ENCODE data around the gene CTAGE6. TPM values are rescaled to one million over a fixed set of nuclear protein-coding genes. Genes with fewer than 3 reads are reported as not detected.
"Not testable (repeated sequence)": the region's sequence is repeated elsewhere in the genome, so short reads cannot be mapped to it uniquely, and the experiment has no call there.

Gene CTAGE6
- total and polyA plus RNA-seq, 12 donors: 0.07 to 3.6 (median 0.45) TPM; not detected in 2

GRCh38 chr7:143733876-143734275 is 23.6 kb downstream of the CTAGE6 start:
- no peak for DNase-seq
- TF ChIP-seq CTCF (IDR thresholded peaks at IDR 0.05) (no peak), POLR2A (IDR thresholded peaks at IDR 0.05) (no peak)
- Histone ChIP-seq H3K27me3 (no peaks in the 10 kb centered on the region), H3K4me1 (replicated peaks in 1 of 2) (no peaks in the 10 kb centered on the region), H3K36me3 (replicated peaks in 1 of 2) (no peaks in the 10 kb centered on the region), H3K9me3 (replicated peaks in 1 of 3) (no peaks in the 10 kb centered on the region), H3K4me3 (no peak overlapping the region), H3K27ac (no peak overlapping the region)
- WGBS, 4 donors: 86 to 92% (median 89%) methylated on average over 5 of the region's 5 CpGs
- intact Hi-C loops (cut with DNase I): loop anchor here in 1 of 2 donors (5.0 kb wide), 1 partner anchor 288 kb away; no protein-coding TSS in a partner anchor

- H3K4me1 ChIP-seq (replicated peaks in 1 of 2): no peaks in the 10 kb centered on the region
- H3K27me3 ChIP-seq: no peaks in the 10 kb centered on the region
- no peak overlapping the region for H3K4me3 ChIP-seq
- 91 to 98% (median 93%) methylated on average over 2 to 3 of the region's 3 CpGs for WGBS, 4 donors
- no peaks in the 10 kb centered on the region for H3K9me3 ChIP-seq (replicated peaks in 1 of 3)
- no peak for DNase-seq
- H3K36me3 ChIP-seq (replicated peaks in 1 of 2): no peaks in the 10 kb centered on the region
- no peak for TF ChIP-seq POLR2A (IDR thresholded peaks at IDR 0.05)
- no peak for TF ChIP-seq CTCF (IDR thresholded peaks at IDR 0.05)
- H3K27ac ChIP-seq: no peak overlapping the region
- intact Hi-C loops (cut with DNase I): no loop called here
Observed at GRCh38 chr7:143728333-143728862, 29.1 kb downstream of the CTAGE6 start.

GRCh38 chr7:143727561-143727960 is 29.9 kb downstream of the CTAGE6 start:
- H3K4me3 ChIP-seq; H3K4me1 ChIP-seq (replicated peaks in 1 of 2); H3K9me3 ChIP-seq (replicated peaks in 1 of 3); H3K27me3 ChIP-seq; intact Hi-C loops (cut with DNase I); H3K36me3 ChIP-seq (replicated peaks in 1 of 2); DNase-seq; H3K27ac ChIP-seq: not testable (repeated sequence)
- WGBS, 4 donors: no CpG with 5 or more reads among the region's 7 CpGs

- DNase-seq; H3K27me3 ChIP-seq; H3K27ac ChIP-seq; H3K9me3 ChIP-seq (replicated peaks in 1 of 3); H3K4me3 ChIP-seq; H3K4me1 ChIP-seq (replicated peaks in 1 of 2); H3K36me3 ChIP-seq (replicated peaks in 1 of 2); intact Hi-C loops (cut with DNase I): not testable (repeated sequence)
- no CpG with 5 or more reads among the region's 6 CpGs for WGBS, 4 donors
Observed at GRCh38 chr7:143726143-143726542, 31.4 kb downstream of the CTAGE6 start.

GRCh38 chr7:143720335-143720734 is 37.2 kb downstream of the CTAGE6 start:
- H3K36me3 ChIP-seq (replicated peaks in 1 of 2); H3K9me3 ChIP-seq (replicated peaks in 1 of 3); intact Hi-C loops (cut with DNase I); H3K27me3 ChIP-seq; H3K27ac ChIP-seq; DNase-seq; H3K4me3 ChIP-seq; H3K4me1 ChIP-seq (replicated peaks in 1 of 2): not testable (repeated sequence)
- no CpG with 5 or more reads among the region's 6 CpGs for WGBS, 4 donors

- H3K36me3 ChIP-seq (replicated peaks in 1 of 2); H3K4me3 ChIP-seq; DNase-seq; H3K4me1 ChIP-seq (replicated peaks in 1 of 2); H3K27ac ChIP-seq; H3K9me3 ChIP-seq (replicated peaks in 1 of 3); intact Hi-C loops (cut with DNase I); H3K27me3 ChIP-seq: not testable (repeated sequence)
Observed at GRCh38 chr7:143715543-143716193, 41.8 kb downstream of the CTAGE6 start.

- H3K36me3 ChIP-seq (replicated peaks in 1 of 2); H3K4me3 ChIP-seq; intact Hi-C loops (cut with DNase I); H3K27me3 ChIP-seq; H3K4me1 ChIP-seq (replicated peaks in 1 of 2); H3K9me3 ChIP-seq (replicated peaks in 1 of 3); DNase-seq; H3K27ac ChIP-seq: not testable (repeated sequence)
- no CpG with 5 or more reads among the region's 11 CpGs for WGBS, 4 donors
Observed at GRCh38 chr7:143714581-143715454, 42.7 kb downstream of the CTAGE6 start.

- DNase-seq; intact Hi-C loops (cut with DNase I); H3K4me1 ChIP-seq (replicated peaks in 1 of 2); H3K4me3 ChIP-seq; H3K36me3 ChIP-seq (replicated peaks in 1 of 2); H3K27me3 ChIP-seq; H3K9me3 ChIP-seq (replicated peaks in 1 of 3); H3K27ac ChIP-seq: not testable (repeated sequence)
- 88 to 97% (median 92%) methylated on average over 2 of the region's 5 CpGs; no CpG with 5 or more reads in 1 of the 4 donors for WGBS, 4 donors
Observed at GRCh38 chr7:143712381-143712780, 45.1 kb downstream of the CTAGE6 start.
